Right cardiac atrium (tissue), 5 donors: ENCODE results near the gene TCIRG1. TPM values are rescaled to one million over a fixed set of nuclear protein-coding genes. Genes with fewer than 3 reads are reported as not detected.

Experiments
- ATAC-seq, 2 donors: fragments of 200-7000 bp; cut with Tn5 transposase; one replicate each; pipeline versions ENCODE4 v1.8.0 to v1.9.1; 2020; ENCODE audit warnings: moderate library complexity in 2 of 2, mild to moderate bottlenecking in 1 of 2
- DNase-seq, 3 donors: peaks; one replicate each; pipeline ENCODE4 v3.0.0-alpha.2; 2020
- H3K27ac ChIP-seq: one replicate; pipeline ENCODE4 v1.5.1; 2013; ENCODE audit warnings: mild to moderate bottlenecking, low read length, control low read depth, moderate library complexity
- H3K27me3 ChIP-seq: one replicate; pipeline ENCODE4 v1.6.1; 2013; ENCODE audit not compliant: control insufficient read depth, insufficient read depth
- H3K4me1 ChIP-seq: one replicate; pipeline ENCODE4 v1.6.1; 2013; ENCODE audit warnings: low read length; ENCODE audit not compliant: control insufficient read depth, insufficient read depth
- H3K4me3 ChIP-seq: one replicate; pipeline ENCODE4 v1.5.1; 2013; ENCODE audit warnings: low read length, control low read depth
- H3K9me3 ChIP-seq: one replicate; pipeline ENCODE4 v1.6.1; 2013; ENCODE audit warnings: low read length; ENCODE audit not compliant: control insufficient read depth
- WGBS: extraction: QIAGEN DNeasy Blood & Tissue Kit; methylation state at CpG from one replicate; pipeline ENCODE4 v1.1.7; 2013; 5-methylcytosine and 5-hydroxymethylcytosine counted together
- intact Hi-C, 4 donors: fragments of 100-400 bp; cut with DNase I; formaldehyde crosslinking; loops; one replicate each; pipeline versions ENCODE4 v1.11.0 to v1.14.0; 2022 to 2023
- polyA plus RNA-seq: library from polyadenylated mRNA; stranded (reverse); fragments of 200-250 nt; gene quantifications from one replicate; pipeline ENCODE4 v1.2.3, GENCODE V29; 2013
- total RNA-seq, 4 donors: library from RNA; stranded (reverse); fragmentation: NEBNext Ultra II Directional; extraction: Animal tissue kit (Norgen Biotek cat#: 25700); gene quantifications; one replicate each; pipeline ENCODE4 v1.2.1, GENCODE V29; 2021
- donor health status: healthy with polysubstance abuse.
- donor health status: DM: no; HTN: yes; CAD: no.
- donor health status: DM: no; HTN: no; CAD: no.
- donor health status: DM: no; HTN: yes; CAD: no; lungs with severe emphysema.
- donor health status: DM: yes; HTN: yes; CAD: no.

The TCIRG1 gene
- total and polyA plus RNA-seq, 5 donors = 23.4 to 40.2 (median 38.3) TPM

GRCh38 chr11:68013611-68014156, 25.1 kb upstream of the TCIRG1 start:
- intact Hi-C loops = no loop called here
- peak in 2 of 3 donors; percentile 40 to 44 for DNase-seq
- no peaks in the 10 kb centered on the region for H3K9me3 ChIP-seq
- peaks cover 5% of the 10 kb centered on the region for H3K4me1 ChIP-seq
- H3K27ac ChIP-seq = no peak overlapping the region
- no peak overlapping the region for H3K4me3 ChIP-seq
- H3K27me3 ChIP-seq = no peaks in the 10 kb centered on the region
- ATAC-seq = no peak
- WGBS = 92% methylated on average over 14 of the region's 14 CpGs

GRCh38 chr11:68014157-68014946, 24.5 kb upstream of the TCIRG1 start:
- Histone ChIP-seq H3K27me3 (no peaks in the 10 kb centered on the region), H3K4me3 (no peak overlapping the region), H3K4me1 (peaks cover 5% of the 10 kb centered on the region), H3K27ac (no peak overlapping the region), H3K9me3 (no peaks in the 10 kb centered on the region)
- 43% methylated on average over 16 of the region's 16 CpGs for WGBS
- peak; percentile 67 to 77 (median 75) for DNase-seq
- no peak for ATAC-seq
- intact Hi-C loops = no loop called here

- intact Hi-C loops = no loop called here
Measured at GRCh38 chr11:68014947-68015447, 23.8 kb upstream of the TCIRG1 start.

GRCh38 chr11:68015467-68015866, 23.4 kb upstream of the TCIRG1 start:
- H3K27ac ChIP-seq = no peak overlapping the region
- 98% methylated on average over 8 of the region's 8 CpGs for WGBS
- no peak overlapping the region for H3K4me3 ChIP-seq
- intact Hi-C loops = no loop called here
- DNase-seq (peak in 1 of 3 donors; percentile 47), ATAC-seq (no peak)
- H3K27me3 ChIP-seq = no peaks in the 10 kb centered on the region
- no peaks in the 10 kb centered on the region for H3K9me3 ChIP-seq
- peaks cover 5% of the 10 kb centered on the region for H3K4me1 ChIP-seq

More at GRCh38 chr11:68014947-68015447, 23.8 kb upstream of the TCIRG1 start:
- peaks cover 5% of the 10 kb centered on the region for H3K4me1 ChIP-seq
- ATAC-seq = no peak
- WGBS = 89% methylated on average over 19 of the region's 19 CpGs
- H3K27ac ChIP-seq = no peak overlapping the region
- H3K4me3 ChIP-seq = no peak overlapping the region
- DNase-seq = no peak
- no peaks in the 10 kb centered on the region for H3K27me3 ChIP-seq
- H3K9me3 ChIP-seq = no peaks in the 10 kb centered on the region

GRCh38 chr11:68016161-68016903, 22.5 kb upstream of the TCIRG1 start:
- WGBS = 62% methylated on average over 13 of the region's 13 CpGs
- no peak overlapping the region for H3K4me3 ChIP-seq
- H3K27ac ChIP-seq = no peak overlapping the region
- H3K9me3 ChIP-seq = no peaks in the 10 kb centered on the region
- H3K27me3 ChIP-seq = no peaks in the 10 kb centered on the region
- intact Hi-C loops = no loop called here
- H3K4me1 ChIP-seq = peaks cover 5% of the 10 kb centered on the region
- DNase-seq (peak in 1 of 3 donors; percentile 50), ATAC-seq (no peak)

- Histone ChIP-seq H3K4me3 (no peak overlapping the region), H3K9me3 (no peaks in the 10 kb centered on the region), H3K27ac (no peak overlapping the region), H3K4me1 (peaks cover 5% of the 10 kb centered on the region), H3K27me3 (no peaks in the 10 kb centered on the region)
- DNase-seq (no peak), ATAC-seq (no peak)
- intact Hi-C loops = no loop called here
- 64% methylated on average over 16 of the region's 16 CpGs for WGBS
Measured at GRCh38 chr11:68016904-68017817, 21.7 kb upstream of the TCIRG1 start.

- H3K9me3 ChIP-seq = no peaks in the 10 kb centered on the region
- WGBS = 76% methylated on average over 27 of the region's 27 CpGs
- intact Hi-C loops = no loop called here
- H3K27me3 ChIP-seq = no peaks in the 10 kb centered on the region
- no peak overlapping the region for H3K4me3 ChIP-seq
- peaks cover 5% of the 10 kb centered on the region for H3K4me1 ChIP-seq
- no peak overlapping the region for H3K27ac ChIP-seq
- ATAC-seq (no peak), DNase-seq (no peak)
Measured at GRCh38 chr11:68017980-68018729, 20.7 kb upstream of the TCIRG1 start.

GRCh38 chr11:68018730-68019190, 20.1 kb upstream of the TCIRG1 start:
- ATAC-seq (no peak), DNase-seq (no peak)
- Histone ChIP-seq H3K4me3 (no peak overlapping the region), H3K9me3 (no peaks in the 10 kb centered on the region), H3K4me1 (peaks cover 5% of the 10 kb centered on the region), H3K27ac (no peak overlapping the region), H3K27me3 (no peaks in the 10 kb centered on the region)
- intact Hi-C loops = no loop called here
- WGBS = 88% methylated on average over 18 of the region's 18 CpGs

- no peak overlapping the region for H3K4me3 ChIP-seq
- H3K27ac ChIP-seq = no peak overlapping the region
- intact Hi-C loops = no loop called here
- no peaks in the 10 kb centered on the region for H3K27me3 ChIP-seq
- WGBS = 88% methylated on average over 12 of the region's 12 CpGs
- H3K9me3 ChIP-seq = no peaks in the 10 kb centered on the region
- ATAC-seq = no peak
- DNase-seq = peak in 1 of 3 donors; percentile 33
- peaks cover 5% of the 10 kb centered on the region for H3K4me1 ChIP-seq
Measured at GRCh38 chr11:68019486-68019885, 19.3 kb upstream of the TCIRG1 start.

- Histone ChIP-seq H3K27ac (no peak overlapping the region), H3K27me3 (no peaks in the 10 kb centered on the region), H3K9me3 (no peaks in the 10 kb centered on the region), H3K4me3 (no peak overlapping the region), H3K4me1 (peaks cover 5% of the 10 kb centered on the region)
- intact Hi-C loops = loop anchor here in 1 of 4 donors (10.0 kb wide), 1 partner anchor 184 kb away; no protein-coding TSS in a partner anchor
- no peak for DNase-seq
- 43% methylated on average over 11 of the region's 11 CpGs for WGBS
- peak; percentile 14 to 17 for ATAC-seq
Measured at GRCh38 chr11:68020575-68020974, 18.2 kb upstream of the TCIRG1 start.
